Kidney tubule cell (primary cell): ENCODE measurements around the gene FAM25C.
"Not testable (repeated sequence)": the region's sequence is repeated elsewhere in the genome, so short reads cannot be mapped to it uniquely, and the experiment has no call there.

Experiments used
- DNase-seq: peaks from one replicate; pipeline ENCODE4 v3.0.0-alpha.2; 2018; ENCODE audit warnings: low spot score

FAM25C gene

GRCh38 chr10:47957158-47957557, 42.4 kb downstream of the FAM25C start:
- not testable (repeated sequence) for DNase-seq

- DNase-seq = not testable (repeated sequence)
These were observed 52.2 kb downstream of the FAM25C start for GRCh38 chr10:47947424-47947823.
